Vagina (tissue), 2 donors: ENCODE measurements around the gene FAM234B. TPM values are rescaled to one million over a fixed set of nuclear protein-coding genes. Genes with fewer than 3 reads are reported as not detected.

ENCODE experiments used
- DNase-seq, 2 donors: peaks; one replicate each; pipeline ENCODE4 v3.0.0-alpha.2; 2017; ENCODE audit errors: extremely low spot score in 2 of 2
- H3K27ac ChIP-seq: fragments of 200-600 bp; sonication (generic); one replicate; pipeline ENCODE4 v1.5.1; 2019
- H3K27me3 ChIP-seq: fragments of 200-600 bp; sonication (generic); one replicate; pipeline ENCODE4 v1.5.1; 2019
- H3K36me3 ChIP-seq, 2 donors: fragments of 200-600 bp; sonication (generic); one replicate each; pipeline ENCODE4 v1.5.1; 2017 to 2019
- H3K4me1 ChIP-seq: fragments of 200-600 bp; sonication (generic); one replicate; pipeline ENCODE4 v1.5.1; 2019
- H3K4me3 ChIP-seq, 2 donors: fragments of 200-600 bp; sonication (generic); 1 replicate in 1 of 2; 2 replicates in 1 of 2; pipeline ENCODE4 v1.5.1; 2016 to 2019
- H3K9me3 ChIP-seq: fragments of 200-600 bp; sonication (generic); one replicate; pipeline ENCODE4 v1.5.1; 2019
- POLR2A ChIP-seq, 2 donors: fragments of 450-650 bp; IDR thresholded peaks; one replicate each; pipeline ENCODE4 v1.6.1; 2017; ENCODE audit warnings: antibody characterized with exemption in 2 of 2, mild to moderate bottlenecking in 2 of 2, moderate library complexity in 2 of 2
- POLR2AphosphoS5 ChIP-seq, 2 donors: sonication (generic); formaldehyde crosslinking; IDR thresholded peaks; one replicate each; pipeline ENCODE4 v1.9.0; 2017; ENCODE audit warnings: antibody characterized with exemption in 2 of 2, mild to moderate bottlenecking in 2 of 2, low read depth in 1 of 2; ENCODE audit not compliant: insufficient read depth in 1 of 2
- intact Hi-C: fragments of 100-400 bp; cut with DNase I; formaldehyde crosslinking; loops from one replicate; pipeline ENCODE4 v1.15.1; 2023
- total RNA-seq: library from RNA; depleted of rRNA; stranded (reverse); fragments of >200 nt; gene quantifications from one replicate; pipeline ENCODE4 v1.2.3, GENCODE V29; 2016
- TF ChIP-seq, protein P1 (sequence below), 3 experiments: fragments of 450-650 bp in 2 of 3; fragments of 200-600 bp in 1 of 3; sonication (generic) in 1 of 3; IDR thresholded peaks; one replicate each; pipeline ENCODE4 v1.5.1; 2017 to 2019; ENCODE audit warnings: antibody characterized with exemption in 3 of 3, mild to moderate bottlenecking in 2 of 3, moderate library complexity in 2 of 3

The FAM234B gene
- total RNA-seq, 1 donor from 2014 or later = 11.0 TPM

DNA sequence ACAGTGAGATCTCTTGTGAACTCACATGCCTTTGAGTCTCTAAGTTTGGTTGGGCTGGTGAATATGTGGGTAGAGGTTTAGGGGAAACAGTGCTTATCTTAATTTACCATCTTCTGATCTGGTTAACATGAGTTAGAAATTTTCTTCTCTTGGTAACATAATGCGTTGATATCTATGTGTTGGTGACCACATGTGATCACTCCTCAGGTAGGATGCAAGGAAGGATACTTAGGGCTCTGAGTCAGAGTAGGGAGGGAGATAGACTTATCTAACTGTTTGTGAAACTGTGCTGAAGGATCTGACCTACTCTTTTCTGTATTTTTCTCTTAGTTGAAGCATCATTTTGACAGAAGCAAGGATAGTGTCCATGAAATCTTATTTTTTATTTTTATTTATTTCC, 23.1 kb downstream of the FAM234B start:
- Histone ChIP-seq H3K27me3 (no peaks in the 10 kb centered on the region), H3K4me3 (no peak overlapping the region), H3K4me1 (no peaks in the 10 kb centered on the region), H3K9me3 (no peaks in the 10 kb centered on the region), H3K27ac (no peak overlapping the region), H3K36me3 (peaks cover 0 to 16% of the 10 kb centered on the region in 2 donors)
- DNase-seq = no peak
- intact Hi-C loops = no loop called here
- TF ChIP-seq POLR2AphosphoS5 (IDR thresholded peaks at IDR 0.05; ENCODE audit: insufficient read depth in 1 of 2, low read depth in 1 of 2) (no peak), POLR2A (IDR thresholded peaks at IDR 0.05) (no peak)
- TF ChIP-seq, protein P1, sequence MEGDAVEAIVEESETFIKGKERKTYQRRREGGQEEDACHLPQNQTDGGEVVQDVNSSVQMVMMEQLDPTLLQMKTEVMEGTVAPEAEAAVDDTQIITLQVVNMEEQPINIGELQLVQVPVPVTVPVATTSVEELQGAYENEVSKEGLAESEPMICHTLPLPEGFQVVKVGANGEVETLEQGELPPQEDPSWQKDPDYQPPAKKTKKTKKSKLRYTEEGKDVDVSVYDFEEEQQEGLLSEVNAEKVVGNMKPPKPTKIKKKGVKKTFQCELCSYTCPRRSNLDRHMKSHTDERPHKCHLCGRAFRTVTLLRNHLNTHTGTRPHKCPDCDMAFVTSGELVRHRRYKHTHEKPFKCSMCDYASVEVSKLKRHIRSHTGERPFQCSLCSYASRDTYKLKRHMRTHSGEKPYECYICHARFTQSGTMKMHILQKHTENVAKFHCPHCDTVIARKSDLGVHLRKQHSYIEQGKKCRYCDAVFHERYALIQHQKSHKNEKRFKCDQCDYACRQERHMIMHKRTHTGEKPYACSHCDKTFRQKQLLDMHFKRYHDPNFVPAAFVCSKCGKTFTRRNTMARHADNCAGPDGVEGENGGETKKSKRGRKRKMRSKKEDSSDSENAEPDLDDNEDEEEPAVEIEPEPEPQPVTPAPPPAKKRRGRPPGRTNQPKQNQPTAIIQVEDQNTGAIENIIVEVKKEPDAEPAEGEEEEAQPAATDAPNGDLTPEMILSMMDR (IDR thresholded peaks at IDR 0.05) = no peak

GRCh38 chr12:13069380-13069779, 25.2 kb downstream of the FAM234B start:
- TF ChIP-seq POLR2A (IDR thresholded peaks at IDR 0.05) (no peak), POLR2AphosphoS5 (IDR thresholded peaks at IDR 0.05; ENCODE audit: insufficient read depth in 1 of 2, low read depth in 1 of 2) (no peak)
- TF ChIP-seq, protein P1 (IDR thresholded peaks at IDR 0.05) = no peak
- H3K4me3 ChIP-seq = no peak overlapping the region
- H3K9me3 ChIP-seq = no peaks in the 10 kb centered on the region
- intact Hi-C loops = no loop called here
- H3K27ac ChIP-seq = no peak overlapping the region
- no peaks in the 10 kb centered on the region for H3K27me3 ChIP-seq
- peaks cover 0 to 16% of the 10 kb centered on the region in 2 donors for H3K36me3 ChIP-seq
- DNase-seq = no peak
- no peaks in the 10 kb centered on the region for H3K4me1 ChIP-seq

DNA sequence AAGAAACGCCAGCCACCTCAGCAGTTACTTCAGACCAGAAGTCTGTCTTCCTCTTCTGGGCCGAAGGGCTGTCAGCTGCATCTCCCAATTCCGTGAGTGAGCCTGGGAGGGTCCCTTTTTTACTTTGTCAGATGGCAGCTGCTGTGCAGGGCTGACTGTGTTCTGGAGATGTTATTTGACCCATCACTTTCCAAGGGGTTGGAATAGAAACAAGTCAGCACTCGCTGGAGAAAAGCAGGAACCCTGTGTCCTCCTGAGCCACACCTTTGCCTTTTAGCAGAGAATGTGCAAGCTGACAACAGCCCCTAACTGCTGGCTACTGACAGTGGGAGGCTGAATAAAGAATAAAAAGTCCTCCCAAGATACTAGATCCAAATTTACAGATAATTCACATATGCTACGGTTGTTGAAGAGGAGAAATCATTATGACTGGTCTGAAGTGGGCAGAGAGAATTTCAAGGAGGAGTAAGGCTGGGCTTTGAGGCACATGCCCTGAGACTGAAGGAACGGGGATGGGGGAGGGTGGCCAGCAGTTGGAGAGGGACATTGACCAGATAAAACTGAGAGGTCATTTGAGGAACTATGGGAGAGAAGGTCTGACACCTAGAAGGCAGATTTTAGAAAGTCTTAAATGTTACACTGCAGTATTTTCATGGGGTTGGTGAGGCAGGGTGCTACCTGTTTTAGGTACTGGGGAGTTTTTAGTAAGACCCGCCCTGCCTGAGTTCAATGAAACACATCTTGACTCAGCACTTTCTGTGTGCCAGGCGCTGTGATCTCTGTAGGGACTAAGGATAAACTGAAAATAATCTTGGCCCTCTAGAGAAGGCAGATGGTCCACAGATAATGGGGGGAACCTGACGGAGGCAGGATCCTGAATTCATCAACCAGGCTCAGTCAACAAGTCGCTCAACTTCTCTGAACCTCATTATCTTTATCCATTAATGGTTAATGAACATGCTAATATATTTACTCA, 27.4 kb downstream of the FAM234B start:
- no peak for TF ChIP-seq POLR2A (IDR thresholded peaks at IDR 0.05)
- TF ChIP-seq, protein P1 (IDR thresholded peaks at IDR 0.05) = no peak
- TF ChIP-seq POLR2AphosphoS5 (IDR thresholded peaks at IDR 0.05; ENCODE audit: insufficient read depth in 1 of 2, low read depth in 1 of 2) = no peak
- Histone ChIP-seq H3K4me3 (no peak overlapping the region), H3K27ac (no peak overlapping the region), H3K36me3 (peaks cover 0 to 16% of the 10 kb centered on the region in 2 donors), H3K27me3 (no peaks in the 10 kb centered on the region), H3K4me1 (no peaks in the 10 kb centered on the region), H3K9me3 (no peaks in the 10 kb centered on the region)
- intact Hi-C loops = no loop called here
- DNase-seq = no peak

DNA sequence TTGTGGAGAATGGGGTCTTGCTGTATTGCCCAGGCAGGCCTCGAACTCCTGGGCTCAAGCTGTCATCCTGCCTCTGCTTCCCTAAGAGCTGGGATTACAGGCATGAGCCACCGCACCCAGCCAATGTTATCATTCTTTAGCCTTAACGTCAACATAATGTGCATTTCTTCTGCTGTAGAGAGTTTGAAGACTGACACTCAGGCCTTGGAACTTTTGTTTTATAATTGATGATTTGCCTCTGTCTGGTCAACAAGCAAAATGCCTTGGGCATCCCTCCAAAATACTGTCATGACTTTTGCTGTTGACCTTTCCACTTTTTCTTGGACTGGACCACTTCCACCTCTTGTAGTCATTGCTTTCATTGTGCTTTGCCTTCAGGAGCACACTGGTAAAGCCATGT, 29.0 kb downstream of the FAM234B start:
- intact Hi-C loops = no loop called here
- Histone ChIP-seq H3K36me3 (peaks cover 0 to 15% of the 10 kb centered on the region in 2 donors), H3K4me3 (no peak overlapping the region)

More for the DNA sequence above, 29.0 kb downstream of the FAM234B start:
- no peak for TF ChIP-seq POLR2A (IDR thresholded peaks at IDR 0.05)
- TF ChIP-seq, protein P1 (IDR thresholded peaks at IDR 0.05) = no peak
- no peak for TF ChIP-seq POLR2AphosphoS5 (IDR thresholded peaks at IDR 0.05; ENCODE audit: insufficient read depth in 1 of 2, low read depth in 1 of 2)
- Histone ChIP-seq H3K27me3 (no peaks in the 10 kb centered on the region), H3K4me1 (no peaks in the 10 kb centered on the region), H3K9me3 (no peaks in the 10 kb centered on the region), H3K27ac (no peak overlapping the region)
- no peak for DNase-seq
